HFF-Myc (cell line): ENCODE results near the gene ARID2.

ENCODE experiments used
- DNase-seq: peaks from one replicate; pipeline ENCODE4 v3.0.0-alpha.2; 2011; ENCODE audit warnings: low read depth; ENCODE audit errors: extremely low read depth
- H3K4me3 ChIP-seq: replicated peaks from 2 replicates; pipeline ENCODE4 v1.5.1; 2011; ENCODE audit warnings: low read depth, mild to moderate bottlenecking, control low read depth, low read length
- TF ChIP-seq, protein P1 (sequence below): IDR thresholded peaks from 2 replicates; pipeline ENCODE4 v1.5.1; 2012; ENCODE audit warnings: mild to moderate bottlenecking, low read depth, low read length, control low read depth; ENCODE audit errors: missing control alignments

Gene ARID2

DNA sequence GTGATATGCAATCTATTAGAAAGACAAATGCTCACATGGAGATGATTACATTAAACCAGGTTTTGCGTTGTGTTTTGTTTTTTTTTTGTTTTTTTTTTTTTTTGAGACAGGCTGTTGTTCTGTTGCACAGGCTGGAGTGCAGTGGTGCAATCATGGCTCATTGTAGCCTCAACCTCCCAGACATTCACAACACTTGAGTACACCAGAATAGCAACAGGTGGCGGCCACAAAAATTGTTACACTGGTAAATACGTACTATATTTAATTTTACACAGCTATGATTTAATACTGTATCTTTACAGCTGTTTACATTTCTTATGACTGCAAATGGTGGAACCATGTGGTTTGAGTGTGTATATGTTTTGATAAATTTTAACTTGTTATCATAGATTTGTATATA is 200.9 kb downstream of the ARID2 start:
- TF ChIP-seq, protein P1, sequence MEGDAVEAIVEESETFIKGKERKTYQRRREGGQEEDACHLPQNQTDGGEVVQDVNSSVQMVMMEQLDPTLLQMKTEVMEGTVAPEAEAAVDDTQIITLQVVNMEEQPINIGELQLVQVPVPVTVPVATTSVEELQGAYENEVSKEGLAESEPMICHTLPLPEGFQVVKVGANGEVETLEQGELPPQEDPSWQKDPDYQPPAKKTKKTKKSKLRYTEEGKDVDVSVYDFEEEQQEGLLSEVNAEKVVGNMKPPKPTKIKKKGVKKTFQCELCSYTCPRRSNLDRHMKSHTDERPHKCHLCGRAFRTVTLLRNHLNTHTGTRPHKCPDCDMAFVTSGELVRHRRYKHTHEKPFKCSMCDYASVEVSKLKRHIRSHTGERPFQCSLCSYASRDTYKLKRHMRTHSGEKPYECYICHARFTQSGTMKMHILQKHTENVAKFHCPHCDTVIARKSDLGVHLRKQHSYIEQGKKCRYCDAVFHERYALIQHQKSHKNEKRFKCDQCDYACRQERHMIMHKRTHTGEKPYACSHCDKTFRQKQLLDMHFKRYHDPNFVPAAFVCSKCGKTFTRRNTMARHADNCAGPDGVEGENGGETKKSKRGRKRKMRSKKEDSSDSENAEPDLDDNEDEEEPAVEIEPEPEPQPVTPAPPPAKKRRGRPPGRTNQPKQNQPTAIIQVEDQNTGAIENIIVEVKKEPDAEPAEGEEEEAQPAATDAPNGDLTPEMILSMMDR = no peak
- no peak overlapping the region for H3K4me3 ChIP-seq
- DNase-seq = no peak

DNA sequence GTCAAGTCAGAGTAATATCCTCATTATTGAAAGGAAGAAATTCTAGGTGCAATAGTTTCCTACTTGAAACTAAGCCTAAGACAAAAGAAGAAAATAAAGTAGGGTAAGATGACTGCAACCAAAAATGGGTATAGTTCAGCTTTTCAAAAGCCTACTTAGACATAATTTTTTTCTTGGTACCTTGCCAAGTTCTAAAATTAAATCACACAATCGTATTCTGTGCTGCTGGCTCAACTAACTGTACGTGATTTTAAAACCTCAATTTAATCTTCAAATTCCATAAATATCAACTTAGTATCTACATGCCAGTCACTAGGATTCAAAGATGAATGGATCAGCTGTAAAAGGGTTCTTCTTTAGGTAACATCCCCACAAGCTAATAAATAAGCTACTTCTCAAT is 204.0 kb downstream of the ARID2 start:
- no peak overlapping the region for H3K4me3 ChIP-seq
- DNase-seq = no peak
- TF ChIP-seq, protein P1 = no peak

DNA sequence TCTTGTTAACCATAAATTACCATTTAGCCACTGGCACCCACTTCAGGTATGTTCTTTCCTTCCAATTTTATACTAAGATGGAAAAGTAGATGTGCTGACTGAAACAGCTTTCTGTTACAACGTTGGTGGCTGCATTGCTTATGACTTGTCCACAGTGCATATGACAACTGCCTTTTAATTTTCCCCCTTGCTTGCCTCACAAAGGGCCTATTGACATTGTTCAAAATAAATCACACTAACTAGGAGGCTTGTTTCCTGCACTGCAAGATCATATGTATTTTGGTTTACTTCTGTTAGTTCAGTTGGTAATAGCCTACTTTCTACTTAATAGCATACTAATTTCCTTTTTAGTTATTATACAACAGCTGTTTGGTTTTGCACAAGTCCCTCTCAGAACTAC is 205.4 kb downstream of the ARID2 start:
- no peak overlapping the region for H3K4me3 ChIP-seq
- DNase-seq = no peak
- TF ChIP-seq, protein P1 = no peak

DNA sequence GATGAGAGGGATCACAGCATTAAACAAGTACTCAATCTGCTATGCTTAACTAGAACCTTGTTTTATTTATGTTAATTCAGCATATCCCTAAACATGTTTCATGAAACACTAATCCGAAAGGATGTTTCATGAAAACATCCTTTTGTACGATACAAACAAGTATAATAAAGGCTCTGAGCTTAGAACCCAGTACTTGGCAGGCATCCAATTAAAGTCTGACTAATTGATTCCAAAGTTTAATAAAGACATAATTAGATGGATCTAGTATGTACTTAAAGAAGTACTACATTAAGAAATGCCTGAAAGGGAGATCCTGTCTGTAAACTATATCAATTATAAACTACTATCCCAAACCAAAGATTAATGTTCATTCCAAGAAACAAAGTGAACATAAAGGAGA is 209.1 kb downstream of the ARID2 start:
- H3K4me3 ChIP-seq = no peak overlapping the region
- no peak for DNase-seq
- TF ChIP-seq, protein P1 = no peak

DNA sequence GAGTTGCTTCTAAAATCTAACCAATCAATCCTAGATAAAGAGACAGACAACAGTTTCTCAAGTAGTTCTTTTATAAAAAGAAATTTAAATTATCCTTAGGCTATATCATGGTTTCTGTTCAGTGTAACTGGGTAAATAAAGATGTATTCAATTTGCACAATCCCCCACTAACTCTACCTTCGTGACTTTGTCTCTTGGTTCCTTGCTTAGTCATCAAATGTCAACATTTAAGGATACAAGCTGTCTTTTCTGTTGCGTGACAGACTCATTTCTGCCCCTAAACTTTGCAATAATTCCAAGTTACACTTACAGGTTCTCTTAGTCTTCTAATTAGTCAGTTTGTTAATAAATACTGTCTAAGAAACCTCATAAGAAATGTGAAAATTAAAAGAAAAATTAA is 210.3 kb downstream of the ARID2 start:
- DNase-seq = no peak
- TF ChIP-seq, protein P1 = no peak
- no peak overlapping the region for H3K4me3 ChIP-seq

DNA sequence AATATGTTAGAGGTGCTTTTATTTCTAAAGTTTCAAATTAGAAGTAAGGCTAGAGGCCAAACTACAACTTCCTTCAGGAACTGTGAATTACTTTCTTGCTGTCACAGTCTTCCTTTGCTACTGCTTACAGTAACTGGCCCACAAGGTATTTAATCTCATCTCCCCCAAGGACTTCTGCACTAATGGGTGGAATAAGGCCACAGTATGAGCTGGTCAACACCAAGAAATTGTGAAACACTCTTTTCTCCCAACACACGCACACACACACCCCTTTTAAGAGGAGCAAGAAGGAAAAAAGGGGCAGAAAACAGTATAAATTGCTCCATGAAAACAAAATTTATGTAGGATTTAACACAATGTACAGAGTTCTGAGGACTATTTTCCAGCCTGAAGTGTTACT is 215.3 kb downstream of the ARID2 start:
- DNase-seq = no peak
- H3K4me3 ChIP-seq = no peak overlapping the region
- TF ChIP-seq, protein P1 = no peak

DNA sequence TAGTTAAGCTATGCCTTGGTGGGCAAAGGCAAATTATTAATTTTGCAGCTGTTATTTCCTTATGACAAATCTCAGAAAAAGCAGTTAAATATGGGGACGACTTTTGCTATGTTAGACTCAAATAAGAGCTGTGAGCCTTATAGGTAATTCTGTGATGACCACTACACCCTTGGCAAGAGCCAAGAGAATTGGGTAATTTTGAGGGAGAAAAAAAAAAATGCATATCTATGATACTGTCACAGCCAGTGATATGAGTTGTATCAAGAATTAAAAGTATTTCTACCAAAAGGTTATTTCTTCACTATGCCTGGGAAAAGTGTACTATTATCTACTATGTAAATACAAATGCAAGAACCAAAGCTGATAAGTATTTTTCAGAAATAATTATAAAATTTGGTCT is 216.9 kb downstream of the ARID2 start:
- no peak overlapping the region for H3K4me3 ChIP-seq
- DNase-seq = no peak
- TF ChIP-seq, protein P1 = no peak
